Stimulated activated CD4-positive, alpha-beta T cell treated with anti-CD3 and anti-CD28 coated beads, TNF-alpha, amount 100 ng/mL, for 24 hours (primary cell): ENCODE data around the gene ABAT.
"Not testable (repeated sequence)": the region's sequence is repeated elsewhere in the genome, so short reads cannot be mapped to it uniquely, and the experiment has no call there.

ENCODE experiments used
- DNase-seq, 3 experiments: peaks; one replicate each; pipeline ENCODE4 v3.0.0-alpha.2; 2020; ENCODE audit warnings: low read depth in 3 of 3

Gene ABAT

GRCh38 chr16:8682551-8683259 is 8.3 kb downstream of the ABAT start:
- DNase-seq = no peak

- no peak for DNase-seq
These were observed 9.2 kb downstream of the ABAT start for GRCh38 chr16:8683640-8684039.

DNA sequence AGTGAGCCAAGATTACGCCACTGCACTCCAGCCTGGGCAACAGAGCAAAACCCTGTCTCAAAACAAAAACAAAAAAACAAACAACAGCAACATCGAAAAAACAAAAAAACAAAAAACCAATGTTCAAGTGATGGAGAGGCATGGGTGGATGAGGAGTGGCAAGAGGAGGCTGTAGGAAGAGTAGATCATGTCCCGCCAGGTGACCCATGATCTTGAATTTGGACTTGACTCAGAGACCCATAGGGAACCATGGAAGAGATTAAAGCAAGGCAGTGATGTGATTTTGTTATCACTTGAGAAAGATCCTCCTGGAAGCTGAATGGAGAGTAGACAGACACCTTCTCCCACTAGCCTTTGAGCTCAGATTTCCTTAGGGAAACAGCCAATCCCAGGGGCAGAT is 11.2 kb downstream of the ABAT start:
- no peak for DNase-seq

GRCh38 chr16:8686031-8686621 is 11.7 kb downstream of the ABAT start:
- DNase-seq = no peak

GRCh38 chr16:8686879-8687278 is 12.5 kb downstream of the ABAT start:
- no peak for DNase-seq

DNA sequence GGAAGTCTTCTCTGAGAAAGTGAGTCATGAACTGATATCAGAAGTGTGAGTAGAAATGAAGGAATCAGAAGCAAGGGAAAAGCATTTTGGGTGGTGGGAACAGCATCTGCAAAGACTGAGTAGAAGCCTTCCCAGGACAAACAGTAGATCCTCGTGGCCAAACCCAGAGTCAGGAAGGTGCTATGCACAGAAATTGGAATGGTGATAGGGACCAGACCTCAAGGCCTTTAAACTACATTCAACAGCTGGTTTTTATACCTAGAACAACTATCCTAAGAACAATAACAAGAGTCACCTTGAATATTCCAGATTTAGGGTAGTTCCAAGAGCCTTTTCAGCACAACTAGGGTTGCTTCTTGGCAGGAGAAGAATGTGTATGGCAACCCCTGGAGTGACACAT is 15.3 kb downstream of the ABAT start:
- DNase-seq = no peak

DNA sequence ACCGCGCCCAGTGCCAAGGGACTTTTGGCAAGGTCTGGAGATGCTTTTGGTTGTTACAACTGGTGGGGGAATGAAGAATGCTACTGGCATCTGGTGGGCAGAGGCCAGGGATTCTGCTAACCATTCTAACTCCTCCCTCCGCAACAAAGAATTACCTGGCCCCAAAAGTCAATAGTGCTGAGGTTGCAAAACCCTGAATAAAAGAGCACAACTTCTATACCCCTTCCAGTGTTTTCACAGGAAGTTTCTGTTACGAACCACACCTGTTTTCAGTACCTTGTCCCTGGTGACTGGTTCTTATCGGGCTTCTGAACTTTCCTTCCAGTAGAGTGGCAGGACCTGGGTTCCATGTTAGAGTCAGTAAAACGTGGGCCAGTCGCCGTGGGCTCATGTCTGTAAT is 17.3 kb downstream of the ABAT start:
- DNase-seq = no peak

DNA sequence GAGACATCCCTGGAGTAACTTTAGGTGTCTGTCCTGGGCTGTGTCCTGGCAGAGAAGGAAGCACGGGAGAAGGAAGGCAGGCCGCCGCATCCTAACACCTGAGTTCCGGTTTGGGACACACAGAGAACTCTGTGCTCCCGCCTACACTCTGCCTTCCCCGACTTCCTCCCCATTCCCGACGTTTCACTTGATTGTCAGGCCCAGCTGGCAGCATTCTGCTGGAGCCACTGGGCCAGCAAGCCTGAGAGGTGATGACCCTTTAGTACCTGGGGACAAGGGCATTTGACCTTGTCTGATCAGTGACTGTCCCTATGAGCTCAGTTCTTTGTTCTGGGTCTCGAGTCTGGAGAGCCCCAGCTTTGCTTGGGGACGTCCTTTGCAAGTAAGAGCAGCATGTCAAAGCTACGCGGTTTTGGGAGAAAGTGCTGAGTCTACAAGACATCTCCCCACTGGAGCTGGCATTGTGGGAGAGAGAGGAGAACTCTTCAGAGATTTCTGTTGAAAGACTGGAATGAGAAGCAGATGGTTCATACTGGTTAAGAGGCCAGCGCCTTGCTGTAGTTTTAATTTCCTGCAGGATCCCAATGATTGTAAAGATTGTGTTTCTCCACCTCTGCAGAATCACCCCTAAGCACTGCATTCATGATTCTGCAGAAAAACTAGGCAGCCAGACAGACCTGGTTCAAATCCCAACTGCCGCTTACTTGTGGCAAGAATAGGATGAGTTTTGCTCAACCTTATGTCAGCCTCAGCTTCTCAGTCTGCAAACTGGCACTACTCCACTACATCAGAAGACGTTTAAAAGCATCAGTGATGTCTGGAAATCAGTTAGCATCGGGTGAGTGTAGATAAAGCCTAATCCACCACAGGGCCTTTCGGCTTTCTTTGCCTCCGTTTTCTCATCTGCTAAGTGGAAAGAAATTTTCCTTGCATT is 20.6 kb downstream of the ABAT start:
- no peak for DNase-seq

GRCh38 chr16:8696880-8697279 is 22.5 kb downstream of the ABAT start:
- DNase-seq = no peak

GRCh38 chr16:8697965-8698364 is 23.5 kb downstream of the ABAT start:
- DNase-seq = no peak

- no peak for DNase-seq
These were observed 29.3 kb downstream of the ABAT start for GRCh38 chr16:8703693-8704092.

DNA sequence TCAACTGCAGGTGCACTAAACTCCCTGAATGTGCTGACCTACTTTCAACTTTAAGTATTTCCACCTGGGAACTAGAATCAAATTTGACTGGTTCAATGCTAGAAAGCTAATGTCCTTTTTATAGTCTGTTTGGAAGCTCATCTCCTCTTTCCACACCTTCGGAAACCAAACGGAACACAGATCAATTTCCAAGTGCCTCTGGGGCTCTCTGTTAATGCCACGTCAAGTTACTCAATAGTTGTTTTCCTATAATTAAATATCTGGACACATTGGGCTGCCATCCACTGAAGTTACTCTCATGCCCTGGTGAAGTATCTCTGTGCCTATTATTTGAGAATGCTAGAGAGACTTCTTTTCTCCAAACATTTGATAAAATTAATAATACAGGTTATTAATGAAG is 29.7 kb downstream of the ABAT start:
- DNase-seq = no peak

- DNase-seq = not testable (repeated sequence)
These were observed 30.8 kb downstream of the ABAT start for GRCh38 chr16:8705100-8705822.

DNA sequence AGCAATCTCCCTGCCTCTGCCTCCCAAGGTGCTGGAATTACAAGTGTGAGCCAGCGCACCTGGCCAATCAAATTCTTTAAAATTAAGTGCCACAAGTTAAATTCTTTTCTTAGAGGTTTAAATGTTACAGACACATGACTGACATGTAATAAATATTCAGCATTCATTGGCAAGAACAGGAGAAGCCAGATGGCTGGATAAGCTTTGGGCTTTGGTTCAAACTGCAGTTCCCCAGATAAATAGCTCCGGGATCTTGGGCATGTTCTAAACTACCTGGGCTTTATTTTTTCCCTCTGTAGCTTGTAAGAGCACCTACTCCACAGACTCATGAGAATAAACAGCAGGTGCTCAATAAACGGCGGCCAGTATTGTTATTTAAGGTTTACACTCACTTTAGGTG is 34.1 kb downstream of the ABAT start:
- no peak for DNase-seq

- no peak for DNase-seq
These were observed 38.4 kb downstream of the ABAT start for GRCh38 chr16:8712589-8713361.

GRCh38 chr16:8713635-8714172 is 39.3 kb downstream of the ABAT start:
- no peak for DNase-seq

GRCh38 chr16:8714174-8714573 is 39.8 kb downstream of the ABAT start:
- no peak for DNase-seq

- no peak for DNase-seq
These were observed 40.4 kb downstream of the ABAT start for GRCh38 chr16:8714807-8715206.

- no peak for DNase-seq
These were observed 41.6 kb downstream of the ABAT start for GRCh38 chr16:8716052-8716451.

- no peak for DNase-seq
These were observed 42.2 kb downstream of the ABAT start for GRCh38 chr16:8716592-8716991.

DNA sequence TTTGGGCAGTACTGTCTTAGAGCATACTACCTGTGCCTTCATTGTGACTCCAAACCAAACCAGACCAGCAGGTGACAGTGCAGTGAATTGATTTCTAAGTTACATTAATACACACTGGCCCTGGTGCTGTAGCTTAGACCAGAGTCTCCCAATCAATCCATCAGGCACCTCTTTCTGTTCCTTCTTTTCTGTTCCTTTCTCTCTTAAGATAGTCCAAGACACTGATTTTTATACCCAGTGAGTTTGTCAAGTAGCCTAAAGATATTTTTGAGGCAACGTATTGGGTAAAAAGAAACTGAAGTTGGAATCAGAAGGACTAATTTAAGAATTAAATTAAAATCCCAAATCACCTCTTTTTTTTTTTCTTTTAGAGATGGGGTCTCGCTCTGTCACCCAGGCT is 43.1 kb downstream of the ABAT start:
- DNase-seq = no peak
